Keratinocyte (primary cell): Measurements from ENCODE around the gene ACP7. TPM values are rescaled to one million over a fixed set of nuclear protein-coding genes. Genes with fewer than 3 reads are reported as not detected.

Source experiments
- DNase-seq: peaks from one replicate; pipeline ENCODE4 v3.0.0-alpha.2; 2011; ENCODE audit warnings: low read depth, missing footprints, low spot score
- FAIRE-seq: peaks from 2 replicates; lab custom pipeline; 2011; peaks lifted over from hg19 to GRCh38; lab: Jason Lieb, UNC
- H2AFZ ChIP-seq: 2 replicates; pipeline ENCODE4 v1.6.0; 2012; ENCODE audit warnings: low read length, control low read depth, inconsistent platforms; ENCODE audit not compliant: control insufficient read depth
- H3K27ac ChIP-seq: 2 replicates; pipeline ENCODE4 v1.5.1; 2011; ENCODE audit warnings: low read length; ENCODE audit not compliant: control insufficient read depth, insufficient read depth
- H3K27me3 ChIP-seq: 3 replicates; pipeline ENCODE4 v1.6.0; 2011; ENCODE audit warnings: low read length; ENCODE audit not compliant: control insufficient read depth, insufficient read depth; ENCODE audit errors: extremely low read depth
- H3K36me3 ChIP-seq, 2 experiments: 2 replicates in 1 of 2; 3 replicates in 1 of 2; pipeline ENCODE4 v1.5.1; 2011; ENCODE audit warnings: low read length in 2 of 2, mild to moderate bottlenecking in 1 of 2; ENCODE audit not compliant: control insufficient read depth in 2 of 2, insufficient read depth in 2 of 2; ENCODE audit errors: extremely low read depth in 1 of 2
- H3K4me1 ChIP-seq: 3 replicates; pipeline ENCODE4 v1.5.1; 2011; ENCODE audit warnings: low read length; ENCODE audit not compliant: control insufficient read depth, insufficient read depth; ENCODE audit errors: extremely low read depth
- H3K4me2 ChIP-seq: 3 replicates; pipeline ENCODE4 v1.6.0; 2011; ENCODE audit warnings: low read depth, low read length; ENCODE audit not compliant: control insufficient read depth, insufficient read depth; ENCODE audit errors: extremely low read depth
- H3K4me3 ChIP-seq, 3 experiments: fragments of 200-600 bp in 1 of 3; sonication (generic) in 1 of 3; 2 replicates in 2 of 3; 3 replicates in 1 of 3; pipeline ENCODE4 v1.5.1; 2011 to 2016; ENCODE audit warnings: low read length in 3 of 3, mild to moderate bottlenecking in 3 of 3, control low read depth in 2 of 3, inconsistent platforms in 1 of 3, low read depth in 1 of 3, mixed read lengths in 1 of 3, mixed run types in 1 of 3, moderate library complexity in 1 of 3; ENCODE audit not compliant: control insufficient read depth in 2 of 3, insufficient read depth in 2 of 3; ENCODE audit errors: extremely low read depth in 1 of 3
- H3K79me2 ChIP-seq: 2 replicates; pipeline ENCODE4 v1.6.0; 2012; ENCODE audit warnings: low read length; ENCODE audit not compliant: control insufficient read depth, insufficient read depth
- H3K9ac ChIP-seq: 3 replicates; pipeline ENCODE4 v1.6.0; 2011; ENCODE audit warnings: low read length; ENCODE audit not compliant: control insufficient read depth, insufficient read depth; ENCODE audit errors: extremely low read depth
- H3K9me1 ChIP-seq: 3 replicates; pipeline ENCODE4 v1.6.0; 2011; ENCODE audit warnings: low read length; ENCODE audit not compliant: control insufficient read depth, insufficient read depth; ENCODE audit errors: extremely low read depth
- H3K9me3 ChIP-seq: 2 replicates; pipeline ENCODE4 v1.5.1; 2012; ENCODE audit warnings: low read depth, low read length; ENCODE audit not compliant: control insufficient read depth
- H4K20me1 ChIP-seq: 3 replicates; pipeline ENCODE4 v1.6.0; 2011; ENCODE audit warnings: low read length; ENCODE audit not compliant: control insufficient read depth, insufficient read depth; ENCODE audit errors: extremely low read depth
- CTCF ChIP-seq, 3 experiments: IDR thresholded peaks in 1 of 3; conservative IDR thresholded peaks in 1 of 3; optimal IDR thresholded peaks in 1 of 3; 2 replicates in 2 of 3; 3 replicates in 1 of 3; pipeline versions ENCODE3 to v1.5.1; 2011; ENCODE audit warnings: low read length in 3 of 3, mild to moderate bottlenecking in 3 of 3, moderate library complexity in 2 of 3, control low read depth in 1 of 3, inconsistent platforms in 1 of 3; ENCODE audit not compliant: insufficient read depth in 2 of 3; ENCODE audit errors: extremely low read depth in 1 of 3
- EZH2 ChIP-seq: IDR thresholded peaks from one replicate; pipeline ENCODE4 v1.6.1; 2012; ENCODE audit warnings: inconsistent platforms, mild to moderate bottlenecking, low read length, moderate library complexity
- dilution Hi-C: fragments of 300-500 bp; cut with MboI; formaldehyde crosslinking; loops from one replicate; pipeline ENCODE4 v1.7.0; 2020; ENCODE audit warnings: low sequenced_read_pairs; ENCODE audit not compliant: extremely low pct_ligation_motif_present
- polyA plus RNA-seq, 5 experiments: library from polyadenylated mRNA; depleted of rRNA in 3 of 5; stranded (reverse) in 3 of 5; stranded (forward) in 1 of 5; unstranded in 1 of 5; fragments of >200 nt; gene quantifications; 1 replicate in 1 of 5; 2 replicates in 3 of 5; 3 replicates in 1 of 5; pipeline versions ENCODE4 v1.2.1 to v1.2.3, GENCODE V29; 2011 to 2012; ENCODE audit warnings: missing spikeins in 2 of 5, low read depth in 1 of 5, low replicate concordance in 1 of 5

ACP7 gene
- polyA plus RNA-seq, 1 donor (not counting 4 experiments of a cell fraction or from before 2014, with no cell fraction given) = 0.09 TPM

GRCh38 chr19:39144290-39145071 lies 60.3 kb downstream of the ACP7 start:
- Histone ChIP-seq H3K27me3 (no peaks in the 10 kb centered on the region), H3K4me2 (no peak overlapping the region), H3K4me3 (no peak overlapping the region), H3K79me2 (peaks cover 73% of the 10 kb centered on the region), H3K27ac (no peak overlapping the region), H3K9me3 (no peaks in the 10 kb centered on the region), H3K9me1 (peaks cover 3% of the 10 kb centered on the region), H3K4me1 (no peaks in the 10 kb centered on the region), H3K9ac (no peak overlapping the region), H2AFZ (no peak overlapping the region), H3K36me3 (no peaks in the 10 kb centered on the region), H4K20me1 (peaks cover 12% of the 10 kb centered on the region)
- dilution Hi-C loops = no loop called here
- no peak for DNase-seq
- FAIRE-seq = no peak
- no peak for TF ChIP-seq EZH2
- TF ChIP-seq CTCF (optimal IDR thresholded peaks at IDR 0.05 in 1 of 3, IDR thresholded peaks at IDR 0.05 in 1 of 3, conservative IDR thresholded peaks at IDR 0.05 in 1 of 3; ENCODE audit: extremely low read depth in 1 of 3, insufficient read depth in 2 of 3, low read length in 3 of 3) = no peak

GRCh38 chr19:39145180-39145953 lies 61.2 kb downstream of the ACP7 start:
- Histone ChIP-seq H4K20me1 (peaks cover 12% of the 10 kb centered on the region), H3K4me2 (no peak overlapping the region), H3K79me2 (peaks cover 70% of the 10 kb centered on the region), H2AFZ (no peak overlapping the region), H3K36me3 (no peaks in the 10 kb centered on the region), H3K9ac (no peak overlapping the region), H3K4me1 (no peaks in the 10 kb centered on the region), H3K27ac (no peak overlapping the region), H3K4me3 (no peak overlapping the region), H3K9me3 (no peaks in the 10 kb centered on the region), H3K27me3 (no peaks in the 10 kb centered on the region), H3K9me1 (peaks cover 3% of the 10 kb centered on the region)
- FAIRE-seq = no peak
- DNase-seq = no peak
- TF ChIP-seq EZH2 = no peak
- TF ChIP-seq CTCF (optimal IDR thresholded peaks at IDR 0.05 in 1 of 3, IDR thresholded peaks at IDR 0.05 in 1 of 3, conservative IDR thresholded peaks at IDR 0.05 in 1 of 3; ENCODE audit: extremely low read depth in 1 of 3, insufficient read depth in 2 of 3, low read length in 3 of 3) = no peak
- dilution Hi-C loops = no loop called here
